Neural cell (in vitro differentiated cells): Measurements from ENCODE around the gene USP15. TPM values are rescaled to one million over a fixed set of nuclear protein-coding genes. Genes with fewer than 3 reads are reported as not detected.

Experiments
- H2AFZ ChIP-seq: fragments of 200-600, 300-800 bp; sonication (generic), shearing (Covaris generic); 2 replicates; pipeline ENCODE4 v1.6.0; 2014; ENCODE audit warnings: low read depth, mild to moderate bottlenecking, antibody characterized with exemption, low read length, moderate library complexity
- H3F3A ChIP-seq: fragments of 200-600 bp; shearing (Covaris generic); 2 replicates; pipeline ENCODE4 v1.6.1; 2016; ENCODE audit warnings: mild to moderate bottlenecking, moderate library complexity, mixed read lengths, antibody characterized with exemption, low read length; ENCODE audit not compliant: insufficient read depth, poor library complexity, severe bottlenecking
- H3K27ac ChIP-seq: fragments of 200-600, 300-800 bp; sonication (generic), shearing (Covaris generic); 2 replicates; pipeline ENCODE4 v1.5.1; 2014; ENCODE audit warnings: mild to moderate bottlenecking, low read length, moderate library complexity
- H3K27me3 ChIP-seq: fragments of 300-800, 200-600 bp; sonication (generic), shearing (Covaris generic); 2 replicates; pipeline ENCODE4 v1.6.0; 2014; ENCODE audit warnings: mild to moderate bottlenecking, low read depth, low read length, moderate library complexity; ENCODE audit not compliant: insufficient read depth
- H3K36me3 ChIP-seq: fragments of 300-800, 200-600 bp; sonication (generic), shearing (Covaris generic); 2 replicates; pipeline ENCODE4 v1.5.1; 2014; ENCODE audit warnings: mild to moderate bottlenecking, antibody characterized with exemption, low read length, moderate library complexity; ENCODE audit not compliant: insufficient read depth
- H3K4me2 ChIP-seq: fragments of 300-800, 200-600 bp; sonication (generic), shearing (Covaris generic); 2 replicates; pipeline ENCODE4 v1.6.0; 2014; ENCODE audit warnings: mild to moderate bottlenecking, low read length
- H3K4me3 ChIP-seq: fragments of 300-800, 200-600 bp; sonication (generic), shearing (Covaris generic); 2 replicates; pipeline ENCODE4 v1.5.1; 2014; ENCODE audit warnings: mild to moderate bottlenecking, low read length, moderate library complexity
- H3K79me2 ChIP-seq: fragments of 200-600 bp; shearing (Covaris generic); replicated peaks from 2 replicates; pipeline ENCODE4 v1.6.0; 2014; ENCODE audit warnings: mild to moderate bottlenecking, low read length, moderate library complexity; ENCODE audit not compliant: insufficient read depth
- H3K9ac ChIP-seq: fragments of 300-800, 200-600 bp; sonication (generic), shearing (Covaris generic); 2 replicates; pipeline ENCODE4 v1.6.1; 2016; ENCODE audit warnings: mild to moderate bottlenecking, low read length, mixed read lengths
- H3K9me2 ChIP-seq: fragments of 200-600 bp; shearing (Covaris generic); 2 replicates; pipeline ENCODE4 v1.6.1; 2016; ENCODE audit warnings: mild to moderate bottlenecking, low read length, mixed read lengths; ENCODE audit not compliant: insufficient read depth
- H3K9me3 ChIP-seq: fragments of 200-600, 300-800 bp; sonication (generic), shearing (Covaris generic); 2 replicates; pipeline ENCODE4 v1.6.1; 2016; ENCODE audit warnings: mild to moderate bottlenecking, mixed run types, low read length, moderate library complexity, mixed read lengths
- H4K20me1 ChIP-seq: fragments of 200-600 bp; shearing (Covaris generic); 2 replicates; pipeline ENCODE4 v1.6.1; 2016; ENCODE audit warnings: mild to moderate bottlenecking, mixed run types; ENCODE audit not compliant: insufficient read depth
- EP300 ChIP-seq: fragments of 450-650 bp; conservative IDR thresholded peaks from 2 replicates; pipeline ENCODE4 v1.6.1; 2014; ENCODE audit warnings: antibody characterized with exemption, mild to moderate bottlenecking, moderate library complexity; ENCODE audit not compliant: poor library complexity, severe bottlenecking
- EZH2 ChIP-seq: fragments of 200-600, 300-800 bp; shearing (Covaris generic), sonication (generic); IDR thresholded peaks from 2 replicates; pipeline ENCODE4 v1.6.1; 2014; ENCODE audit warnings: antibody characterized with exemption, low read length, borderline replicate concordance, mild to moderate bottlenecking; ENCODE audit not compliant: insufficient read depth, poor library complexity, severe bottlenecking
- MXI1 ChIP-seq: fragments of 450-650 bp; conservative IDR thresholded peaks from 2 replicates; pipeline ENCODE4 v1.6.1; 2014; ENCODE audit warnings: antibody characterized with exemption, mild to moderate bottlenecking; ENCODE audit not compliant: poor library complexity, severe bottlenecking
- POLR2AphosphoS5 ChIP-seq: IDR thresholded peaks from 2 replicates; pipeline ENCODE4 v1.6.1; 2012
- RAD21 ChIP-seq: fragments of 450-650 bp; conservative IDR thresholded peaks from 2 replicates; pipeline ENCODE4 v1.6.1; 2014; ENCODE audit warnings: antibody characterized with exemption, mild to moderate bottlenecking, moderate library complexity
- SMC3 ChIP-seq: fragments of 450-650 bp; conservative IDR thresholded peaks from 2 replicates; pipeline ENCODE4 v1.6.1; 2014; ENCODE audit warnings: antibody characterized with exemption, mild to moderate bottlenecking, moderate library complexity; ENCODE audit not compliant: poor library complexity
- TAF1 ChIP-seq: IDR thresholded peaks from 2 replicates; pipeline ENCODE4 v1.6.1; 2012; ENCODE audit warnings: low read depth
- polyA plus RNA-seq: library from polyadenylated mRNA; depleted of rRNA; stranded (reverse); fragments of >200 nt; gene quantifications from 2 replicates; pipeline ENCODE4 v1.2.3, GENCODE V29; 2014
- TF ChIP-seq, protein P1 (sequence below): IDR thresholded peaks from 2 replicates; pipeline ENCODE4 v1.6.1; 2012; ENCODE audit warnings: borderline replicate concordance
- TF ChIP-seq, protein P2 (sequence below): fragments of 450-650 bp; IDR thresholded peaks from 2 replicates; pipeline ENCODE4 v1.5.1; 2014; ENCODE audit warnings: antibody characterized with exemption, mild to moderate bottlenecking, moderate library complexity; ENCODE audit not compliant: poor library complexity, severe bottlenecking

USP15 gene
- polyA plus RNA-seq, 1 donor from 2014 or later, result 113 TPM

DNA sequence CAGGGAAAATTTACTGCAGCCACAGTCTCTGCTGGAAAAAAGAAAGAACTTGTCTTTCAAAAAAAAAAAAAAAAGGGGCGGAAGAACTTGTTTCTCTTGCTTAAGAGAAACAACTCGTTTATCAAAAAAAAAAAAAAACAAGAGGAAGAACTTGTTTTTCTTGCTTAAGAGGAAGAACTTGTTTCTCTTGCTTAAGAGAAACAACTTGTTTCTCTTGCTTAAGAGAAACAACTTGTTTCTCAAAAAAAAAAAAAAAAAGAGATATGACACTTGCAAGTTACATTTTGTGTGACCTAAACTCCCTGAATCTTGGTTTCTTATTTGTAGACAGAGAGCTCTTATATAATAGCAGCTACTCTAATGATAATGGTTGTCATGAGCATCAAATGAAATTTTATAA is 44.7 kb upstream of the USP15 start:
- H3K27me3 ChIP-seq, result no peaks in the 10 kb centered on the region
- H3K4me3 ChIP-seq, result no peak overlapping the region
- TF ChIP-seq, protein P1, sequence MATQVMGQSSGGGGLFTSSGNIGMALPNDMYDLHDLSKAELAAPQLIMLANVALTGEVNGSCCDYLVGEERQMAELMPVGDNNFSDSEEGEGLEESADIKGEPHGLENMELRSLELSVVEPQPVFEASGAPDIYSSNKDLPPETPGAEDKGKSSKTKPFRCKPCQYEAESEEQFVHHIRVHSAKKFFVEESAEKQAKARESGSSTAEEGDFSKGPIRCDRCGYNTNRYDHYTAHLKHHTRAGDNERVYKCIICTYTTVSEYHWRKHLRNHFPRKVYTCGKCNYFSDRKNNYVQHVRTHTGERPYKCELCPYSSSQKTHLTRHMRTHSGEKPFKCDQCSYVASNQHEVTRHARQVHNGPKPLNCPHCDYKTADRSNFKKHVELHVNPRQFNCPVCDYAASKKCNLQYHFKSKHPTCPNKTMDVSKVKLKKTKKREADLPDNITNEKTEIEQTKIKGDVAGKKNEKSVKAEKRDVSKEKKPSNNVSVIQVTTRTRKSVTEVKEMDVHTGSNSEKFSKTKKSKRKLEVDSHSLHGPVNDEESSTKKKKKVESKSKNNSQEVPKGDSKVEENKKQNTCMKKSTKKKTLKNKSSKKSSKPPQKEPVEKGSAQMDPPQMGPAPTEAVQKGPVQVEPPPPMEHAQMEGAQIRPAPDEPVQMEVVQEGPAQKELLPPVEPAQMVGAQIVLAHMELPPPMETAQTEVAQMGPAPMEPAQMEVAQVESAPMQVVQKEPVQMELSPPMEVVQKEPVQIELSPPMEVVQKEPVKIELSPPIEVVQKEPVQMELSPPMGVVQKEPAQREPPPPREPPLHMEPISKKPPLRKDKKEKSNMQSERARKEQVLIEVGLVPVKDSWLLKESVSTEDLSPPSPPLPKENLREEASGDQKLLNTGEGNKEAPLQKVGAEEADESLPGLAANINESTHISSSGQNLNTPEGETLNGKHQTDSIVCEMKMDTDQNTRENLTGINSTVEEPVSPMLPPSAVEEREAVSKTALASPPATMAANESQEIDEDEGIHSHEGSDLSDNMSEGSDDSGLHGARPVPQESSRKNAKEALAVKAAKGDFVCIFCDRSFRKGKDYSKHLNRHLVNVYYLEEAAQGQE, result no peak
- TF ChIP-seq EZH2, result no peak
- TF ChIP-seq SMC3, result no peak
- TF ChIP-seq POLR2AphosphoS5, result no peak
- no peak for TF ChIP-seq EP300
- no peak for TF ChIP-seq MXI1
- no peak for TF ChIP-seq RAD21
- TF ChIP-seq TAF1, result no peak
- TF ChIP-seq, protein P2, sequence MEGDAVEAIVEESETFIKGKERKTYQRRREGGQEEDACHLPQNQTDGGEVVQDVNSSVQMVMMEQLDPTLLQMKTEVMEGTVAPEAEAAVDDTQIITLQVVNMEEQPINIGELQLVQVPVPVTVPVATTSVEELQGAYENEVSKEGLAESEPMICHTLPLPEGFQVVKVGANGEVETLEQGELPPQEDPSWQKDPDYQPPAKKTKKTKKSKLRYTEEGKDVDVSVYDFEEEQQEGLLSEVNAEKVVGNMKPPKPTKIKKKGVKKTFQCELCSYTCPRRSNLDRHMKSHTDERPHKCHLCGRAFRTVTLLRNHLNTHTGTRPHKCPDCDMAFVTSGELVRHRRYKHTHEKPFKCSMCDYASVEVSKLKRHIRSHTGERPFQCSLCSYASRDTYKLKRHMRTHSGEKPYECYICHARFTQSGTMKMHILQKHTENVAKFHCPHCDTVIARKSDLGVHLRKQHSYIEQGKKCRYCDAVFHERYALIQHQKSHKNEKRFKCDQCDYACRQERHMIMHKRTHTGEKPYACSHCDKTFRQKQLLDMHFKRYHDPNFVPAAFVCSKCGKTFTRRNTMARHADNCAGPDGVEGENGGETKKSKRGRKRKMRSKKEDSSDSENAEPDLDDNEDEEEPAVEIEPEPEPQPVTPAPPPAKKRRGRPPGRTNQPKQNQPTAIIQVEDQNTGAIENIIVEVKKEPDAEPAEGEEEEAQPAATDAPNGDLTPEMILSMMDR, result no peak
- H3K4me2 ChIP-seq, result no peak overlapping the region
- no peak overlapping the region for H3K27ac ChIP-seq
- H3K79me2 ChIP-seq, result no peaks in the 10 kb centered on the region
- H3K36me3 ChIP-seq, result no peaks in the 10 kb centered on the region
- H3K9me3 ChIP-seq, result no peaks in the 10 kb centered on the region
- no peaks in the 10 kb centered on the region for H3K9me2 ChIP-seq
- H2AFZ ChIP-seq, result no peak overlapping the region
- H4K20me1 ChIP-seq, result no peaks in the 10 kb centered on the region
- no peak overlapping the region for H3K9ac ChIP-seq
- H3F3A ChIP-seq, result no peaks in the 10 kb centered on the region

GRCh38 chr12:62217466-62218194 is 42.6 kb upstream of the USP15 start:
- no peaks in the 10 kb centered on the region for H3K79me2 ChIP-seq
- H3K9ac ChIP-seq, result no peak overlapping the region
- no peaks in the 10 kb centered on the region for H4K20me1 ChIP-seq
- no peak for TF ChIP-seq MXI1
- TF ChIP-seq EZH2, result no peak
- no peak overlapping the region for H3K27ac ChIP-seq
- no peaks in the 10 kb centered on the region for H3K36me3 ChIP-seq
- no peaks in the 10 kb centered on the region for H3K9me3 ChIP-seq
- H3K27me3 ChIP-seq, result no peaks in the 10 kb centered on the region
- no peak overlapping the region for H3K4me2 ChIP-seq
- no peaks in the 10 kb centered on the region for H3F3A ChIP-seq
- no peak overlapping the region for H3K4me3 ChIP-seq
- no peaks in the 10 kb centered on the region for H3K9me2 ChIP-seq
- H2AFZ ChIP-seq, result no peak overlapping the region
